Neural cell (in vitro differentiated cells): ENCODE data around the gene ZCWPW2. TPM values are rescaled to one million over a fixed set of nuclear protein-coding genes. Genes with fewer than 3 reads are reported as not detected.
A peak's percentile ranks its signal among the peaks of the same experiment; 100 is the strongest.

Experiments
- H2AFZ ChIP-seq: fragments of 200-600, 300-800 bp; sonication (generic), shearing (Covaris generic); 2 replicates; pipeline ENCODE4 v1.6.0; 2014; ENCODE audit warnings: low read depth, mild to moderate bottlenecking, antibody characterized with exemption, low read length, moderate library complexity
- H3F3A ChIP-seq: fragments of 200-600 bp; shearing (Covaris generic); 2 replicates; pipeline ENCODE4 v1.6.1; 2016; ENCODE audit warnings: mild to moderate bottlenecking, moderate library complexity, mixed read lengths, antibody characterized with exemption, low read length; ENCODE audit not compliant: insufficient read depth, poor library complexity, severe bottlenecking
- H3K27ac ChIP-seq: fragments of 200-600, 300-800 bp; sonication (generic), shearing (Covaris generic); 2 replicates; pipeline ENCODE4 v1.5.1; 2014; ENCODE audit warnings: mild to moderate bottlenecking, low read length, moderate library complexity
- H3K27me3 ChIP-seq: fragments of 300-800, 200-600 bp; sonication (generic), shearing (Covaris generic); 2 replicates; pipeline ENCODE4 v1.6.0; 2014; ENCODE audit warnings: mild to moderate bottlenecking, low read depth, low read length, moderate library complexity; ENCODE audit not compliant: insufficient read depth
- H3K36me3 ChIP-seq: fragments of 300-800, 200-600 bp; sonication (generic), shearing (Covaris generic); 2 replicates; pipeline ENCODE4 v1.5.1; 2014; ENCODE audit warnings: mild to moderate bottlenecking, antibody characterized with exemption, low read length, moderate library complexity; ENCODE audit not compliant: insufficient read depth
- H3K4me2 ChIP-seq: fragments of 300-800, 200-600 bp; sonication (generic), shearing (Covaris generic); 2 replicates; pipeline ENCODE4 v1.6.0; 2014; ENCODE audit warnings: mild to moderate bottlenecking, low read length
- H3K4me3 ChIP-seq: fragments of 300-800, 200-600 bp; sonication (generic), shearing (Covaris generic); 2 replicates; pipeline ENCODE4 v1.5.1; 2014; ENCODE audit warnings: mild to moderate bottlenecking, low read length, moderate library complexity
- H3K79me2 ChIP-seq: fragments of 200-600 bp; shearing (Covaris generic); replicated peaks from 2 replicates; pipeline ENCODE4 v1.6.0; 2014; ENCODE audit warnings: mild to moderate bottlenecking, low read length, moderate library complexity; ENCODE audit not compliant: insufficient read depth
- H3K9ac ChIP-seq: fragments of 300-800, 200-600 bp; sonication (generic), shearing (Covaris generic); 2 replicates; pipeline ENCODE4 v1.6.1; 2016; ENCODE audit warnings: mild to moderate bottlenecking, low read length, mixed read lengths
- H3K9me2 ChIP-seq: fragments of 200-600 bp; shearing (Covaris generic); 2 replicates; pipeline ENCODE4 v1.6.1; 2016; ENCODE audit warnings: mild to moderate bottlenecking, low read length, mixed read lengths; ENCODE audit not compliant: insufficient read depth
- H3K9me3 ChIP-seq: fragments of 200-600, 300-800 bp; sonication (generic), shearing (Covaris generic); 2 replicates; pipeline ENCODE4 v1.6.1; 2016; ENCODE audit warnings: mild to moderate bottlenecking, mixed run types, low read length, moderate library complexity, mixed read lengths
- H4K20me1 ChIP-seq: fragments of 200-600 bp; shearing (Covaris generic); 2 replicates; pipeline ENCODE4 v1.6.1; 2016; ENCODE audit warnings: mild to moderate bottlenecking, mixed run types; ENCODE audit not compliant: insufficient read depth
- CTCF ChIP-seq: fragments of 450-650 bp; IDR thresholded peaks from 2 replicates; pipeline ENCODE4 v1.5.1; 2014; ENCODE audit warnings: antibody characterized with exemption, mild to moderate bottlenecking, moderate library complexity; ENCODE audit not compliant: poor library complexity, severe bottlenecking
- EP300 ChIP-seq: fragments of 450-650 bp; conservative IDR thresholded peaks from 2 replicates; pipeline ENCODE4 v1.6.1; 2014; ENCODE audit warnings: antibody characterized with exemption, mild to moderate bottlenecking, moderate library complexity; ENCODE audit not compliant: poor library complexity, severe bottlenecking
- EZH2 ChIP-seq: fragments of 200-600, 300-800 bp; shearing (Covaris generic), sonication (generic); IDR thresholded peaks from 2 replicates; pipeline ENCODE4 v1.6.1; 2014; ENCODE audit warnings: antibody characterized with exemption, low read length, borderline replicate concordance, mild to moderate bottlenecking; ENCODE audit not compliant: insufficient read depth, poor library complexity, severe bottlenecking
- MXI1 ChIP-seq: fragments of 450-650 bp; conservative IDR thresholded peaks from 2 replicates; pipeline ENCODE4 v1.6.1; 2014; ENCODE audit warnings: antibody characterized with exemption, mild to moderate bottlenecking; ENCODE audit not compliant: poor library complexity, severe bottlenecking
- POLR2AphosphoS5 ChIP-seq: IDR thresholded peaks from 2 replicates; pipeline ENCODE4 v1.6.1; 2012
- RAD21 ChIP-seq: fragments of 450-650 bp; conservative IDR thresholded peaks from 2 replicates; pipeline ENCODE4 v1.6.1; 2014; ENCODE audit warnings: antibody characterized with exemption, mild to moderate bottlenecking, moderate library complexity
- REST ChIP-seq: IDR thresholded peaks from 2 replicates; pipeline ENCODE4 v1.6.1; 2012; ENCODE audit warnings: borderline replicate concordance
- SMC3 ChIP-seq: fragments of 450-650 bp; conservative IDR thresholded peaks from 2 replicates; pipeline ENCODE4 v1.6.1; 2014; ENCODE audit warnings: antibody characterized with exemption, mild to moderate bottlenecking, moderate library complexity; ENCODE audit not compliant: poor library complexity
- TAF1 ChIP-seq: IDR thresholded peaks from 2 replicates; pipeline ENCODE4 v1.6.1; 2012; ENCODE audit warnings: low read depth
- polyA plus RNA-seq: library from polyadenylated mRNA; depleted of rRNA; stranded (reverse); fragments of >200 nt; gene quantifications from 2 replicates; pipeline ENCODE4 v1.2.3, GENCODE V29; 2014

ZCWPW2 gene
- polyA plus RNA-seq, 1 donor from 2014 or later, result 0.48 TPM

- H3K4me2 ChIP-seq, result no peak overlapping the region
- H2AFZ ChIP-seq, result no peak overlapping the region
- no peaks in the 10 kb centered on the region for H3K36me3 ChIP-seq
- H3K79me2 ChIP-seq, result no peaks in the 10 kb centered on the region
- TF ChIP-seq TAF1, result no peak
- TF ChIP-seq SMC3, result no peak
- no peak for TF ChIP-seq CTCF
- TF ChIP-seq EZH2, result no peak
- no peak for TF ChIP-seq REST
- TF ChIP-seq MXI1, result no peak
- TF ChIP-seq EP300, result no peak
- no peak for TF ChIP-seq POLR2AphosphoS5
- TF ChIP-seq RAD21, result no peak
- no peak overlapping the region for H3K27ac ChIP-seq
- H3K9ac ChIP-seq, result no peak overlapping the region
- H3K9me3 ChIP-seq, result no peaks in the 10 kb centered on the region
- H3K4me3 ChIP-seq, result no peak overlapping the region
- no peaks in the 10 kb centered on the region for H3F3A ChIP-seq
- no peaks in the 10 kb centered on the region for H3K9me2 ChIP-seq
- no peaks in the 10 kb centered on the region for H3K27me3 ChIP-seq
- no peaks in the 10 kb centered on the region for H4K20me1 ChIP-seq
These were observed 199.2 kb downstream of the ZCWPW2 start for GRCh38 chr3:28547677-28548076.

GRCh38 chr3:28553175-28553574 is 204.7 kb downstream of the ZCWPW2 start:
- Histone ChIP-seq H3K4me3 (no peak overlapping the region), H4K20me1 (no peaks in the 10 kb centered on the region), H3K9me2 (no peaks in the 10 kb centered on the region), H3F3A (no peaks in the 10 kb centered on the region), H3K27ac (no peak overlapping the region), H3K9me3 (no peaks in the 10 kb centered on the region), H3K9ac (no peak overlapping the region), H3K79me2 (no peaks in the 10 kb centered on the region), H2AFZ (no peak overlapping the region), H3K4me2 (no peak overlapping the region), H3K27me3 (no peaks in the 10 kb centered on the region), H3K36me3 (no peaks in the 10 kb centered on the region)
- no peak for TF ChIP-seq TAF1
- TF ChIP-seq POLR2AphosphoS5, result peak; percentile 71
- peak; percentile 96 for TF ChIP-seq EP300
- TF ChIP-seq SMC3, result no peak
- no peak for TF ChIP-seq REST
